HG03520 (cell line): Measurements from ENCODE around the gene XPR1.

Experiments used
- ATAC-seq: cut with Tn5 transposase; IDR thresholded peaks from one replicate; pipeline ENCODE4 v1.9.1; 2021; ENCODE audit warnings: mild to moderate bottlenecking, moderate library complexity; ENCODE audit not compliant: unreplicated experiment

XPR1 gene

GRCh38 chr1:180614730-180615129 is 17.1 kb upstream of the XPR1 start:
- no peak for ATAC-seq

GRCh38 chr1:180615493-180616290 is 16.1 kb upstream of the XPR1 start:
- no peak for ATAC-seq

GRCh38 chr1:180616439-180616838 is 15.4 kb upstream of the XPR1 start:
- ATAC-seq, result no peak

GRCh38 chr1:180617774-180618395 is 13.9 kb upstream of the XPR1 start:
- no peak for ATAC-seq

GRCh38 chr1:180620581-180620980 is 11.2 kb upstream of the XPR1 start:
- ATAC-seq, result no peak

GRCh38 chr1:180622658-180623508 is 8.9 kb upstream of the XPR1 start:
- ATAC-seq, result no peak

GRCh38 chr1:180623579-180624347 is 8.1 kb upstream of the XPR1 start:
- ATAC-seq, result no peak

GRCh38 chr1:180626711-180627110 is 5.1 kb upstream of the XPR1 start:
- ATAC-seq, result no peak

- no peak for ATAC-seq
Observed at GRCh38 chr1:180627411-180627810, 4.4 kb upstream of the XPR1 start.

GRCh38 chr1:180628646-180629045 is 3.2 kb upstream of the XPR1 start:
- ATAC-seq, result no peak

- ATAC-seq, result no peak
Observed at GRCh38 chr1:180630408-180631193, 1.2 kb upstream of the XPR1 start.

GRCh38 chr1:180631194-180631765 is 542 bp upstream of the XPR1 start:
- ATAC-seq, result no peak

GRCh38 chr1:180632326-180633056 is 669 bp downstream of the XPR1 start:
- ATAC-seq, result peak; percentile 31

- ATAC-seq, result no peak
Observed at GRCh38 chr1:180633057-180634056, 1.5 kb downstream of the XPR1 start.

GRCh38 chr1:180636138-180636537 is 4.3 kb downstream of the XPR1 start:
- no peak for ATAC-seq

GRCh38 chr1:180639871-180640270 is 8.0 kb downstream of the XPR1 start:
- no peak for ATAC-seq

GRCh38 chr1:180640531-180640949 is 8.7 kb downstream of the XPR1 start:
- no peak for ATAC-seq

GRCh38 chr1:180641662-180642061 is 9.8 kb downstream of the XPR1 start:
- ATAC-seq, result no peak
